ENCODE data around the gene SLC6A11.

SLC6A11 gene

GRCh38 chr3:10985181-10985580 lies 169.2 kb downstream of the SLC6A11 start:
- Histone ChIP-seq H3K27ac (ENCODE audit: poor library complexity, severe bottlenecking) (no peak overlapping the region), H3K9me3 (ENCODE audit: severe bottlenecking) (no peaks in the 10 kb centered on the region), H3K27me3 (ENCODE audit: insufficient read depth, poor library complexity, severe bottlenecking) (peaks cover 45% of the 10 kb centered on the region), H3K4me3 (ENCODE audit: severe bottlenecking) (no peak overlapping the region), H3K4me1 (ENCODE audit: insufficient read depth, poor library complexity, severe bottlenecking) (peaks cover 2% of the 10 kb centered on the region), H3K36me3 (ENCODE audit: low read depth) (no peaks in the 10 kb centered on the region)
- ATAC-seq (ENCODE audit: low read depth): no peak
- DNase-seq (ENCODE audit: low spot score): no peak
- TF ChIP-seq CTCF (IDR thresholded peaks at IDR 0.05; ENCODE audit: poor library complexity, severe bottlenecking): no peak

GRCh38 chr3:10986592-10986991 lies 170.6 kb downstream of the SLC6A11 start:
- ATAC-seq (ENCODE audit: low read depth) (no peak), DNase-seq (ENCODE audit: low spot score) (no peak)
- Histone ChIP-seq H3K4me3 (ENCODE audit: severe bottlenecking) (no peak overlapping the region), H3K36me3 (ENCODE audit: low read depth) (no peaks in the 10 kb centered on the region), H3K9me3 (ENCODE audit: severe bottlenecking) (no peaks in the 10 kb centered on the region), H3K27me3 (ENCODE audit: insufficient read depth, poor library complexity, severe bottlenecking) (peaks cover 50% of the 10 kb centered on the region), H3K27ac (ENCODE audit: poor library complexity, severe bottlenecking) (no peak overlapping the region), H3K4me1 (ENCODE audit: insufficient read depth, poor library complexity, severe bottlenecking) (peaks cover 2% of the 10 kb centered on the region)
- TF ChIP-seq CTCF (IDR thresholded peaks at IDR 0.05; ENCODE audit: poor library complexity, severe bottlenecking): no peak

- ATAC-seq (ENCODE audit: low read depth): no peak
- peaks cover 56% of the 10 kb centered on the region for H3K27me3 ChIP-seq (ENCODE audit: insufficient read depth, poor library complexity, severe bottlenecking)
- no peak for TF ChIP-seq CTCF (IDR thresholded peaks at IDR 0.05; ENCODE audit: poor library complexity, severe bottlenecking)
Observed at GRCh38 chr3:10988001-10988665, 172.1 kb downstream of the SLC6A11 start.

GRCh38 chr3:10988991-10989484 lies 173.0 kb downstream of the SLC6A11 start:
- TF ChIP-seq CTCF (IDR thresholded peaks at IDR 0.05; ENCODE audit: poor library complexity, severe bottlenecking): no peak
- no peak for DNase-seq (ENCODE audit: low spot score)
- no peaks in the 10 kb centered on the region for H3K36me3 ChIP-seq (ENCODE audit: low read depth)
- H3K9me3 ChIP-seq (ENCODE audit: severe bottlenecking): no peaks in the 10 kb centered on the region
- peaks cover 65% of the 10 kb centered on the region for H3K27me3 ChIP-seq (ENCODE audit: insufficient read depth, poor library complexity, severe bottlenecking)
- ATAC-seq (ENCODE audit: low read depth): no peak
- H3K4me3 ChIP-seq (ENCODE audit: severe bottlenecking): no peak overlapping the region
- H3K27ac ChIP-seq (ENCODE audit: poor library complexity, severe bottlenecking): no peak overlapping the region
- H3K4me1 ChIP-seq (ENCODE audit: insufficient read depth, poor library complexity, severe bottlenecking): no peaks in the 10 kb centered on the region

More at GRCh38 chr3:10988001-10988665, 172.1 kb downstream of the SLC6A11 start:
- DNase-seq (ENCODE audit: low spot score): no peak
- Histone ChIP-seq H3K9me3 (ENCODE audit: severe bottlenecking) (no peaks in the 10 kb centered on the region), H3K4me1 (ENCODE audit: insufficient read depth, poor library complexity, severe bottlenecking) (peaks cover under 1% of the 10 kb centered on the region), H3K27ac (ENCODE audit: poor library complexity, severe bottlenecking) (no peak overlapping the region), H3K36me3 (ENCODE audit: low read depth) (no peaks in the 10 kb centered on the region), H3K4me3 (ENCODE audit: severe bottlenecking) (no peak overlapping the region)

Data from RWPE2 (cell line).